GM21528 (cell line): ENCODE measurements around the gene UNC93B1.

ENCODE experiments used
- ATAC-seq: cut with Tn5 transposase; IDR thresholded peaks from one replicate; pipeline ENCODE4 v1.9.1; 2021; ENCODE audit warnings: mild to moderate bottlenecking, moderate library complexity; ENCODE audit not compliant: unreplicated experiment, low FRiP score

Gene UNC93B1

DNA sequence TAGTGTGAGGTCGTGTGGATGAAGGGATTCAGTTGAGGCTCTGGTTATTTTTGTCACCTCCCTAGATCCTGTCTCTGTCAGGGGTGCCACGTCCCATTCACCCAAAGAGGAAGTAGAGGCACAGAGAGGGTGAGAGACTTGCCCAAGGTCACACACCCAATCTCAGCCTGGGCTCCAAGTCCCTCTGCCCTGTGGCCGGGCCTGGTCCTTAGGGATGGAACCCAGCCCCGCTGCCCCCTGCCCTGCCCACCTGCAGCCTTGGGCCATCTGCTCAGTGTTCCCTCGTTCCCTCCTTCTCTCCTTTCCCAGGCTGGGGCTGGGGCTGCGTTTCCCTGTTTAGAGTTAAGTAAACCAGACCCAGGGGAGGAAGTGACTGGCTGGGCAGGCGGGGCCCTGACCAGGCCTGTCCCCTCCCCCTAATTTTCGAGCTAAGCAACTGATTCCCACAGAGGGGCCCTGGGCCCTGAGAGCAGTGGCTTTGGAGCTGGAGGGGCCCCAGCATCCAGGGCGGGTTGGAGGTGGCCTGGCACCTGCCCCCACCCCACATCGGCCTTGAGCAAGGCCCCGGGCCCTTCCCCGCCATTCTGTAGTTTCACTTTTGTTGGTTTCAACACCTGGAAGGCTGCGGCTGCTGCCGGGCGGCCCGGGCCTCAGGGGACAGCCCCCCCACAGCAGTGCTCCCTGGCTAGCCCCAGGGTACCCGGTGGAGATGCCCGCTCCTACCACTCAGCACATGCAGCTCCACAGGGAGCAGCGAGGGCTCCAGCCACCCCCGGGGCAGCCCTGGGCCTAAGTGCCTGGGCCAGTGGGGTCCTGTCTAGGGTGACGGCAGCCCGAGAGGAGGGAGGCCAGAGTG is 36.4 kb upstream of the UNC93B1 start:
- peak; percentile 42 for ATAC-seq

DNA sequence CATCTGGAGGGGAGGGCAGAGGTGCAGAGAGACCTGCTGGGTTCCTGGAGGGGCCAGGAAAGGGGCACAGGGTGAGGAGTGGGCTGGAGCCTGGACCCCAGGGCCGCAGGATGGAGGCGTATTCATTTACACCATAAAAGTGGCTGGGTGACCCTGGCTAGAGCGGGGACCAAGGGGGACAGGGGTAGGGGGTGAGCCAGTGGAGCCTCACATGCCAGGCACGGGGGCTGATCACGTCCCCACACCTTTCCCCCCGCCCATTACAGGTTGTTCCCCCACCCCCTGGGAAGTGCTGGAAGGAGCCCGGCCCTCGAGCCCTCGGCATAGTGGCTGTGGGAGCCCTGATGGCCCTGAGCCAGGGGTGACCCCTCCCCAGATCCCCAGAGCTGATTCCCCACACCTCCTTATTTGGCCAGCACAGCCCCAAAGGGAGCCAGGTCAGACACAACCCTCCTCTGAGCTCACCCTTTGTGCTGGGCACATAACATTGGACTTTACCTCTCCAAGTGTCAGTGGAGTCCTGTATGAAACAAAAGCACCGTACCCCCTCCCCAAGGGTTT is 35.7 kb upstream of the UNC93B1 start:
- ATAC-seq: no peak

DNA sequence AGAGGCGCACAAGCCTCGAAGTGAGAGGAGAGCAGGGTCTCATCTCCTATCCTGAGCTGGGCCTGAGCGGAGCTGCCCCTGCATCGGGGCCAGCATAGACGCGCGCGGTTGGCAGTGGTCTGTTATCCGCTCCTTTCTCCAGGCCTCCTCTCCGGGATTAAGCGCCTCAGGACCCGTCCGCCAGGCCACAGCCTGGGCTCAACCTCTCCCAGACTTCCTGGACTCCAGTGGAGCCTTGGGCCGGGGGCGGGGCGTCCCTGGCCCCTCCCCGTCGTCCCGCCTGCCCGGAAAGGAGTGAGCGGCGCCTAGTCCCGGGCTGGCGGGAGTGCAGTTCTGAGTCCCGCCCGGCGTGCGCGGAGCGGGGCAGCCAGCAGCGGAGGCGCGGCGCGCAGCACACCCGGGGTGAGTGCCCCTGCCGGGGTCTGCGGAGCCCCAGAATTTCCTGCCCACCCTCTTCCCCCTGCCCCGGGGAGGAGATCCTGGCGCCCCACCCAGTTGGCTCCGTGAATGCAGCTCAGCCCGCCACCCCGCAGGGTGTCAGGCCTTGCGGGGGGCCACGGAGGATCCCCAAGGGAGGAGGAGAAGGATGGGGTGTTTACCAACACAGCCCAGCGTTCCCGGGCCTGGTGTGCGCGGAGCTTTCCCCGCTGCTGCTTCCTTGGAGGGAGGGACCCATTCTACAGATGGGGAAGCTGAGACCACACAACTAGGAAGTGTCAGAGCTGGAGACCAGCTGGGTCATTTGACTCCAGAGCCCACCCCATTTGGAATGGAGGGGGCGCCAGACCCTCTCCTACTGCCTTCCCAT is 35.0 kb upstream of the UNC93B1 start, which contains the start of gene TCIRG1:
Gene TCIRG1 (plus strand): TSS at position 308 of the 808 bp plus-strand sequence. CDS start 2,247 bp downstream, outside the sequence.
- ATAC-seq: no peak

DNA sequence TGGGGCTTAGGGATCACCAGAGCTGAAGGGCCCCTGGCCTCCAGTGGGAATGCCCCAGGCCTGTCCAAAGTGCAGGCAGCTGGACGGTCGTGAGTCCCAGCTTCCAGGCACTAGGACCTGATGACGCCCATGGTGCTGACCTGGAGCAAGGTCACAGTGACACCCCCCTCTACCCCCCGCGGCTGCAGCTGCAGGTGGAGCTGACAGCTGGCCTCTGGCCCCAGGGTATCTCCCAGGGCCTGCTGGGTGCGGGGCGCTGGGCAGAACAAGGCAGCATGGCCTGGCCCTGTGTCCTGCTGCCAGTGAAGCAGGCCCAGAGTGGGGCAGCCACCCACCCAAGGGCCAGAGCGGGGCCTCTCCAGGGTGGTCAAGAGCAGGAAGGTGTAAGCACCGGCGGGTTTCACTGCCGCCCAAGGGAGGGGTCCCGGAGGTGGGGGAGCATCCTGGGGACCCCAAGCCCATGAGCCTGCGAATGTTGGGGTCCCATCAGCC is 34.4 kb upstream of the UNC93B1 start:
- ATAC-seq: no peak

DNA sequence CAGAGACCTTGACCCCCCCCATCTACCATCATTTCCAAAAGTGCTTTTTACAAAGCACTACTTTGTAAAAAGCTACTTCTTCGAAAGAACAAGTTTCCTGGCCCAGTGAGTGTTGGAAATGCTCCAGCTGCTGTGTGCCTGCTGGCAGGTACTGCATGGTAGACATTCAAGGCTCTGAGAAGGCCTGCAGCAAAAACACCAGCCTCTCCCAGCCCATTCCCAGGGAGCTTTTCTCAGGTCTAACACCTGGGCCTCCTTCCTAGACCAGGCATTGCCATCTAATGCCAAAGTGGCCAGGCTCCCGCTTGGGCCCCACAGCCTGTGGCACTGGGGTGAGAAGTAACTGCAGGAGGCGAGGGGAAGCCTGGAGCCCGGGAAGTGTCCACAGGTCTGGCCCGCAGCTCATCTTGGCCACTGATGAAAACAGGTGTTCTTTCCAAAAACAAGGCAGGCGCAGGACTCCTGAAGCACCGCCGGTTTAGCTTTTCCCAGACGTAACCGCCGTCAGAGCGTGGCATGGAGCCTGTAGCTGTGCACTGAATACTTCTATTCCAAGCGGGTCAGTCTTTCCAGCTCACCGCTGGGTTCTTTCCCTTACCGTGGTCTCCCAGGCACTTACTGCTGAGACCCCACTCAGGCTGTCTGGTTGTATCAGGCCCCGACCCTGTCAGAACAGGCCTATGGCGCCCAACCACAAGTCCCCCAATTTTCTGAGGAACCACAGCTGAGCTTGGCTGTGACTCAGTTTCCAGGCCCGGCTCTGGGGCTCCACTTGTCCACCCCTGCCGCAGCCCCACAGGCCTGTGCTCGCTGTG is 33.7 kb upstream of the UNC93B1 start:
- no peak for ATAC-seq

DNA sequence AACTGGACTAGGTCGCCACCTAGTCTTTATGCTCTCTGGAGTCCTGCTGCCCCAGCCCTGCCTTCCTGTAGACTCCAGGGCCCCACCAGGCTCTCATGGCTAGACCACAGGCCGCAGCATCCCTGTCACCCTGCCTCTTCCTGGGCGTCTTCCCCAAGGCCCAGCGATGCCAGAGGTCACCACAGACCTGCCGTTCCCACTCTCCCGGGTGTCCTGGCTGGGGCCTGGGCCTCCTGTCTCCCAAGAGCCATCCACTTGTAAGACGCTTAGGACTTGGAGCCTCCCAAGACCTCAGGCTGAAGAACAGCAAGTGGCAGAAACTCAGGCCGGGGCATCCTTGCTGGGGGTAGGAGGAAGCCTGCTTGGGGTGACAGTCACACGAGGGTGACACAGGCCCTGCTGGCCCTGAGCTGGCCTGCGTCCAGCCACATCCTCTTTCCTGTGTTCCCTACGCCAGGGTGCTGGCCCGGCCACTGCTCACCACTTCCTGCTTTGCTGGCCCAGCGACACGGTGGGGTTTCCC is 32.9 kb upstream of the UNC93B1 start:
- ATAC-seq: no peak

DNA sequence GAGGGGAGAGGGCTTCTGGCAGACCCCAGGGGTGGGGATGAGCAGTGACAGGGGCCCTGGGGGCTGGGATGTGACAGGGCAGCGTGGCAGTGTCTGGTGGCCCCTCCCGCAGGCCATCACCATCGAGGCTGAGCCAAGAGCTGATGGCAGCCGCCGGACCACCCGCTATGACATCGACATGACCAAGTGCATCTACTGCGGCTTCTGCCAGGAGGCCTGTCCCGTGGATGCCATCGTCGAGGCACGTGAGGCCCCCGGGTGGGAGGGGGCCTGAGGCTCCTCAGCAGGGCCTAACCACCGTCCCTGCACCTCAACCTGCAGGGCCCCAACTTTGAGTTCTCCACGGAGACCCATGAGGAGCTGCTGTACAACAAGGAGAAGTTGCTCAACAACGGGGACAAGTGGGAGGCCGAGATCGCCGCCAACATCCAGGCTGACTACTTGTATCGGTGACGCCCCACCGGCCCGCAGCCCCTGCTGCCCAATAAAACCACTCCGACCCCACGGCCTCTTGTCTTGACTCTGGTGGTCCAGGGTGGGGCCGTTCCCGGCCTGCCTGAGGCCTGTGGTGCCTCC is 32.3 kb upstream of the UNC93B1 start:
- ATAC-seq: no peak

DNA sequence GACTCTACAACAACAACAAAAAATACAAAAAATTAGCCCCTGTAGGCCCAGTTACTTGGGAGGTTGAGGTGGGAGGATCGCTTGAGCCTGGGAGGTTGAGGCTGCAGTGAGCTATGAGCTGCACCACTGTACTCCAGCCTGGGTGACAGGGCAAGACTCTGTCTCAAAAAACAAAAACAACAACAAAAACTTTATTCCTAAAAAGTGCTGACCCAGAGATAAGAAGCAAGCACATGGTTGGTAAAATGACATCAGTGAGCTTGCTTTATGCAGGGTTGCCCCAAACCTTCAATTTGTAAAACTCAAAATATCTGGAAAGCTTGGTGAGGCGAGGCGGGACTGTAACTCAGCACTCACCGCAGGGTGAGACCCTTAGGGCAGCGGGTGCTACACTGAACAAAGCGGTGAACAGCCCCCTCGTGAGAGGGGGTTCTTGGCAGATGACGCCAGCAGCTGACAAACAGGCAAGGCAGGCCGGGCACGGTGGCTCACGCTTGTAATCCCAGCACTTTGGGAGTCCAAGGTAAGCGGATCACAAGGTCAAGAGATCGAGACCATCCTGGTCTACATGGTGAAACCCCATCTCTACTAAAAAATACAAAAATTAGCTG is 31.5 kb upstream of the UNC93B1 start:
- ATAC-seq: no peak

DNA sequence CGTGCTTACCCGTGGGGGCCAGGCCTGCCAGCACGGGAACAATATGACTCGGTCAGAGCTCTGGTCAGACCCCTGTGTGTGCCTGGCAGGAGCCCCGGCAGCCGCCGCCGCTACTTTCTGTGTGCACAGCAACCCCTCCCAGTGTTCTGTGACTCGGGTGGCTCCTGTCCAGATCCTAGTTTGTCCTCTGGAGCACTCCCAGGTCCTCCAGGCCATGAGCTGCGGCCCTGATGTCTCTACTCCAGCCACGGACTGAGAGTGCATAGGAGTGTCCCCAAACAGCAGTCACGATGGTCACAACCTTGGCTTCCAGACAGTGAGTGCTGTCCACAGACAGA is 29.8 kb upstream of the UNC93B1 start:
- ATAC-seq: no peak

DNA sequence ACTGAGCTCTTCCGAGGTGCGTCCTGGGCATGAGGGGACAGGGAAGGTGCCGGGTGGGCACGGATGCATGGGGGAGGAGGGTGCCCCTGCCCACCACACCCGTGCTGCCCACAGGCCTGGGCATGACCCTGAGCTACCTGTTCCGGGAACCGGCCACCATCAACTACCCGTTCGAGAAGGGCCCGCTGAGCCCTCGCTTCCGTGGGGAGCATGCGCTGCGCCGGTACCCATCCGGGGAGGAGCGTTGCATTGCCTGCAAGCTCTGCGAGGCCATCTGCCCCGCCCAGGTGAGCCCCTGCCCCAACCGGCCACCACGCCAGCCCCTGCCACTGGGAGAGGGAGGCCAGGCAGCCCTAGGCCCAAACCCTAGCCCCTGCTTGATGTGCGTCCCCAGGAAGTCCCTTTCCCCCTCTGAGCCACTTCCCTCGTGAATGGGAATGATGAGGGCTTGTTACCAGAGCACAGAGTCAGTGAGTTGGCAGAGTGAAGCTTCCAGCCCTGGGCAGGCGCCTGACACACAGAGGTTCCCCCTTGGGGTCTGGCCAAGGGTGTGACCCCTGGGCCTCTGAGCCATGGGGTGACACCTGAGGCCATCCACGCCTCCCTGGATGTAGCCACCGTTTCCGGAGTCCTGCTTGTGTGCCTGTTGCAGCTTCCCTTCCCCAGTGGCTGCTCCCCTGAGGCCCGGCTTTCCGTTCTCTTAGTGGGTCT is 29.3 kb upstream of the UNC93B1 start:
- ATAC-seq: no peak

DNA sequence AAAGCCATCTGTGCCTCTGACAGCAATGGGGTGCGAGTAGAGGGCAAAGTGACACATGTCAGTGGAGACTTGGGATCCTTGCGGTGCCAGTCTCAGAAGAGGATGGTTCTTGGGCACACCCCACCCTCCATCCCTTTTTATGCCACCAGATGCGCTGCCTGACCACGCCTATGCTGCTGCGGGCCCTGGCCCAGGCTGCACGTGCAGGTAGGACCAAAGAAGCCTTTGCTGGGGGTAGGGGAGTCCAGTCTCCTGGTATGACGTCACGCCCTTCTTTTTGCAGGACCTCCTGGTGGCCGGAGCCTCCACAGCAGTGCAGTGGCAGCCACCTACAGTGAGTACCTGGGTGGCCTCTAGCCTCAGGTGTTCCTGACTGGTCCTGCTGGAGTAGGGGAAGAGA is 28.1 kb upstream of the UNC93B1 start:
- ATAC-seq: no peak

DNA sequence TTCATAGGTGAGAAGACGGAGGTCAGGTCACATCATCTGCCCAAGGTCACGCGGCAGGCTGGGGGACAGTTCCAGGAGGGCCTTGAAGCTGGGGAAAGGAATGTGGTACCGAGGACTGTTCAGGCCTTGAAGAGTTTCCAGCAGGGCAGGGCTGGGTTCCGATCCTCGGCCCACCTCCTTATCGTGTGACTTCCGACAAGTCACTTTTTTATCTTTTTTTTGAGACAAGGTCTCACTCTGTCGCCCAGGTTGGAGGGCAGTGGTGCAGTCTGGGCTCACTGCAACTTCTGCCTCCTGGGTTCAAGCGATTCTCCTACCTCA is 27.2 kb upstream of the UNC93B1 start:
- no peak for ATAC-seq

DNA sequence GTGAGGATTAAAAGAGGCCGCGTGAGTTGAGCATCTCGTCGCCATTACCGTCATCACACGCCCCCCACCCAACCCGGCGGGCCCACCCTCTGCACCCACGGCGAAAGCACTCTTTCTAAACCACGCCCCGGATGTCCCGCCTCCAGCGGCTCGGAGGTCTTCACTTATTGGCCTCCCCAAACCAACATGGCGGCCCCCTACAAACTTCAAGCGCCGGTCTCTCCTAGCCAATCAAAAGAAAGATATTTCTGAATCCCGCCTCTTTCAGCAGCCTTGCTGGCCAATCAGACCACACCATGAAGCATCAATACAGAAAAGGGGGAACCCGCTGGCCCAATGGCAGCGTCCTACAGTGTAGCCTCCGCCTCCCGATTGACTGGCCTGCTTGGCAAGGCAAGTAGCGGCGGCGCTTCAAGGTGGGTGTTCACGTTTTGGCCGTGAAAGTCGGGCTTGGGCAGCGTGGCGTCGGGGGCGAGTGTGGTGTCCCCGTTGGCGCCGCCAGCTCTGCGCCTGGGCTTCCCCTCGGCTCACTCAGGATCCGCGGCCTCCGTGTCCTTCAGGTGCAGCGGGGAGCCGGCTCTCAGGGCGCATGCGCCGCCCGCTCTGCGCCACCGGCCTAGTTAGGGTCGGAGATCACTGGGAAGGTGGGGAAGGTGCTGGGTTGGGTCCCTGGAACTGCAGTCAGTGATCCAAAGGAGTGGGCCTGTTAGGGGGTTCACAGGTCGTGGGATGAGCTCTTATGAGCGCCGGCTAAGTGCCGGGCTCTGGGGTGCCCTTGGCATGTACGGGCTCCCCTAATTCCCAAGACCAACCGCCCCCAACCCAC is 26.6 kb upstream of the UNC93B1 start, which contains the start of gene NDUFS8:
Gene NDUFS8 (plus strand): TSS at position 364 of the 826 bp plus-strand sequence. CDS start 1,471 bp downstream, outside the sequence.
- ATAC-seq: peak; percentile 80

DNA sequence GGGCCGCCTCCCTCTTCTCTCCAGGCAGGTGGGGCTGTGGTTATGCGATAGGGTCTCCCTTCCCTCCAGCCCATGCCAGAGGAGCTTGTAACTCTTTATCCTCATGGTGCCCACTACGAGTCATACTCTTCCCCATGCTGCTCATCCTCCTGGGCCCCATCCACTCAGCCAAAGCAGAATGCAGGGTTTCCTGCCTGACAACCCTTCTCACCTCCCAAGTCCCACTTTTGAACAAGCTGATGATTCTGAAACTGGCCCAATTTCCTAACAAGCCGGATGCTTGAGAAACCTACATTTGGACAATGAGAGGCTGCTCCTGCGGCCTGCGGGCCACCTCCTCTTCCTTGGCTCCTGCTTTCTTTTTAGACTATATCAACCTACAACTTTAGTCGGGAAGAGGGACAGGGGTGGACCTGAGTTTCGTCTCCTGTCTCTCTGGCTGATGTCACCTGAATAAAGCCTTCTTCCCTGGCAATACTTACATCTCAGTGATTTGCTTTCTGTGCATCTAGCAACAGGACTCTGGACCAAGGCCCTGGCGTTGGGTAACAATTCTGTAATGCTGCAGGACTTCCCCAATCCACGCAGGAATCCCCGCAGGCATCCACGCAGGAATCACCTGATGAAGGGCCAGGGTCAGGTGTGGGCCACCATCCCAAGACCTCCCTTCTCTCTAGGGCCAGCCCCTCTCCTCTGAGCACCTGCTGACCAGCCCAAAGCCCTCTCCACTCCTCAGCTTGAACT is 25.1 kb upstream of the UNC93B1 start:
- no peak for ATAC-seq

DNA sequence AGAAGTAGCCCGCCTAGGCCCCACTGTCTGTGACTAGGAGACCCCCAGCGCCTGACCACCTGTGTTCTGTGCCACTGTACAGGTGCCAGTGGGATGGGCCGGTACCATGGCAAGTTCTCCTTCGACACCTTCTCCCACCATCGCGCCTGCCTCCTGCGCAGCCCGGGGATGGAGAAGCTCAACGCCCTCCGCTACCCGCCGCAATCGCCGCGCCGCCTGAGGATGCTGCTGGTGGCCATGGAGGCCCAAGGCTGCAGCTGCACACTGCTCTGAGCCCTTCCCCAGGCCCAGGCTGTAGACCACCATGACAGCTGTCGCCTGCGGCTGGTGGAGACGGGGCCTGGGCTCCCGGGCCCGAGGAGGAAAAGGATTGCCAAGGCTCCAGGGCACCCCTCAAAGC is 23.8 kb upstream of the UNC93B1 start:
- ATAC-seq: no peak

DNA sequence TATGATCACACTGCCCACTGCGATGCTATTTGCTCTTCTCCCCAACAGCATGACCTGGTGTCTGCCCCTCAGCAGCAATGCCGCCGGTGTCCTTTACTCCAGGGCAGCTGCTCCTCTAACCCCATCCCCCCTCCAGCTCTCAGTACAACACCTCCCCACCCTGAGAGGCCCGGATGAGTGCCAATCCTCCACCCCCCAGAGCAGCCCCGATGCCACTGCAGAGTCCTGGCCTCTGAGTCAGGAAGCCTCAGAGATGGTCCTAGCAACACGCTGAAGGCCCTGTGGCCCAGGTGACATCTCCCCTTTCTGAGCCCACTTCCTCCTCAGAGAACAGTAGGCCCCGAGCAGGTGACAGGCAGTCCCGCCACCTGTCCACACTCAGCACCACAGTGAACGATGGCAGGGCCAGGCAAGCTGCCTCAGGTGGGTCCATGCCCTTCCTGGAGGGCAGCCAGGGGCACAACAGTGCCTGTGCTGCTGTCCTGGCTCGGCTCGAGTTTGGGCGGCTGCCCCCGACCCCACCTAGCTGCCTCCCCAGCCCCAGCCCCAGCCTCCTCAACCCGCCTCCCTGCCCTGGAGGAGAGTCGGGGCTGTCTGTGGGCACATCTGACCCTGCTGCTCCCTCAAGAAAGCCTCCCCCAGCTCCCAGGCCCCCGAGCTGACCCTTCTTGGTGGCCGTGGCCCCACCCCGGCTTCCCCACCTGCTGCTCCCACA is 22.7 kb upstream of the UNC93B1 start:
- ATAC-seq: no peak

DNA sequence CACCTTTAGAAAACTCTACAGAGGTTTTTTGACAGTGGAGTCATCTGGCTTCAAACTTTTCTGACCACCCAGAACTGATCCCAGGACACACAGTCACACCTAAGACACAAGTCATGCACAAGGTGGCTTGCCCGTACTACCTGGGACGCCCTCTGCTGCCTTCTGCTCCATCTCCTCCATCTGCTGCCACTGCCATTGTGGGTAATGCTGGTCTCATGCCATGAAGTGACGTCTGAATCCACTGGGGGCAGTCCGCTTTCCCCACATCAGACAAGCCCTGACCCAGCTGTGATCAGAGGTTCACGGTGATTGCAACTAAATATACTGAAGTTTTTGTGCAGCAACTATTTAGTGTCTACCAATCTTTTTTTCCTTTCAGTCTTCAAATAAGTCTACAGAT is 21.1 kb upstream of the UNC93B1 start:
- no peak for ATAC-seq
